H4 (cell line): ENCODE measurements around the gene USP30. TPM values are rescaled to one million over a fixed set of nuclear protein-coding genes. Genes with fewer than 3 reads are reported as not detected.
A peak's percentile ranks its signal among the peaks of the same experiment; 100 is the strongest.

Experiments
- DNase-seq: peaks from one replicate; pipeline ENCODE4 v3.0.0-alpha.2; 2015; ENCODE audit warnings: low spot score
- total RNA-seq: library from RNA; depleted of rRNA; stranded (reverse); fragments of >200 nt; shearing (Covaris generic); gene quantifications from 2 replicates; pipeline ENCODE4 v1.2.3, GENCODE V29; 2014

The USP30 gene
- total RNA-seq, 1 experiment from 2014 or later: 10.2 TPM

DNA sequence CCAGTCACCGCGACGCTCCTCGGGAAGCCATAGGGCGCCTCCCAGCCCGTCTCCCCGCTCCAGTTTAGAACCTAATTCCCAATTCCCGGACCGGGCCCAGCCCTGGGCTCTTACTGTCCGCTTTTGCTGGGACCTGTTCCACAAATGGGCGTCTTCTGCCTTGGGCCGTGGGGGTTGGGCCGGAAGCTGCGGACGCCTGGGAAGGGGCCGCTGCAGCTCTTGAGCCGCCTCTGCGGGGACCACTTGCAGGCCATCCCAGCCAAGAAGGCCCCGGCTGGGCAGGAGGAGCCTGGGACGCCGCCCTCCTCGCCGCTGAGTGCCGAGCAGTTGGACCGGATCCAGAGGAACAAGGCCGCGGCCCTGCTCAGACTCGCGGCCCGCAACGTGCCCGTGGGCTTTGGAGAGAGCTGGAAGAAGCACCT is 45.8 kb downstream of the USP30 start:
- DNase-seq: peak; percentile 19

DNA sequence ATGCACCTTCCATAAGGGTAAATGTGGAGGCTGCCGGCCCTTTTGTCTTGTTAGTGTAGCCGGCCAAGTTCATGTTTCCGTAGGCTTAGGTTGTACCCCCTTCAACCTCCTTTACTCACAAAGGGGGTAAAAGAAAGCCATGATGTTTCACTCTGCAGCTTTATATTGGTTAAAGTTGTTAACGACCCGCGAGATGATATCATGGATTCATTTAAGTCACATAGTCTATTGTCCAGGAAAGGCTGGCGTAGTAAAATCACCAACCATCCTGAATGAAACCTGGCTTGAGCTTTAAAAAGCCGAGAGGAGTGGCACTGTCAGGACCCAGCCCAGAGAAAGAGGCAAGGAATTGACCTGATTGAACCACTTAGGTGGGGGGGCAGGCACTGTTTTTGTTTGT is 46.3 kb downstream of the USP30 start:
- DNase-seq: no peak

DNA sequence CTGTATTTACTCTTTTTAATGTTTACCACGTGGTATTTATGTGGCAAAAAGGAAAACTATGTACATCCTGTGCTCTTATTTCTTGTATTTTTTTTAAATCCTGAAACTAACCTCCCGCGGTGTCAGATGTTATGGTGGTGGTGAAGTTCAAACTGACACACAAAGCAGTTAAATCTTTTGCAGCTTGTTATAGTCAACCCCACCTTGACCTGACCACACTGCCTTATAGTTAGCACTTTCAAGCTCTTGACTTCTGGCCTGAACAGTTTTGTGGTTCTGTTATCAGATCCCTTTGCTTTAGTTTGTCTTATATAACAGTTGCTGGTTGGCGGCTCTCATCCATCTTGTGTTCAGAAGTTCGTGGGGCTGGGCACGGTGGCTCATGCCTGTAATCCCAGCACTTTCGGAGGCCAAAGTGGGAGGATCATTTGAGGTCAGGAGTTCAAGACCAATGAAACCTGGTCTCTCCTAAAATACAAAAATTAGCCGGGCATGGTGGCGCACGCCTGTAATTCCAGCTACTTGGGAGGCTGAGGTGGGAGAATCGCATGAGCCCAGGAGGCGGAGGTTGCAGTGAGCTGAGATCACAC is 47.1 kb downstream of the USP30 start:
- DNase-seq: no peak

DNA sequence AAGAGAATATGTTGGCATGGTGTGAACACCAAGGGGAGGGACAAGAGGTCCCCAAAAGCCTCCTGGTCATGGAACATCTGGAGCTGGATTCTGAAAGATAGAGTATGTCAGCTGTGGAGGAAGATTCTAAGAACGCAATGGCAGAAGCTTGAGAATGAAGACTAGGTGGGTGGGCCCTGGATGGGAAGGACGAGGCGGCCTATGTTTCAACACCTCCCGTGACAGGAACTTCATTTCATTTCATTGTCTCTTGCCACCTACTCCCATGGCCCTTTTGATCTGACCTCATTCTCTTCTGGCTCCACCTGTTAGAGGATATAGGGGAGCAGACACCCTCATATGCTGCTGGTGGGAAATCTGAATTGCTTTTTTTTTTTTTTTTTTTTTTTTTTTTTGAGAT is 48.4 kb downstream of the USP30 start:
- DNase-seq: no peak

DNA sequence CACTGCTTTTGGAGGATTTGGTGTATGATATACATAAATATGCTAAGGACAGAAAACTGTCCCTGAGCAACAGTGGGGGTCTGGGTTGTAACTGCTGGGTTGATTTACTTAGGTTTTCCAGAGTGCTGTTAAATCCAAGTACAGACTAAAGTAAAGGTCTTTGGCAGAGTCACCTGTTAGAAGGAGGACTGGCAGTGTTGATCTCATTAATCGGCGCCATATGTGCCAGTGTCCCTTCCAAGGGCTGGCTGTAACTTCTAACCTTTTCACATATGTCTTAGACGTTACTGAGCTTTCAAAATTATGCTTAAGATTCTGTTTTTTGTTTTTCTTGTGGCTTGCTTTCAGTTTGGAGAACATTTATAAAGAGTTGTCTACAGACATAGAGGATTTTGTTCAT is 50.1 kb downstream of the USP30 start:
- DNase-seq: no peak

DNA sequence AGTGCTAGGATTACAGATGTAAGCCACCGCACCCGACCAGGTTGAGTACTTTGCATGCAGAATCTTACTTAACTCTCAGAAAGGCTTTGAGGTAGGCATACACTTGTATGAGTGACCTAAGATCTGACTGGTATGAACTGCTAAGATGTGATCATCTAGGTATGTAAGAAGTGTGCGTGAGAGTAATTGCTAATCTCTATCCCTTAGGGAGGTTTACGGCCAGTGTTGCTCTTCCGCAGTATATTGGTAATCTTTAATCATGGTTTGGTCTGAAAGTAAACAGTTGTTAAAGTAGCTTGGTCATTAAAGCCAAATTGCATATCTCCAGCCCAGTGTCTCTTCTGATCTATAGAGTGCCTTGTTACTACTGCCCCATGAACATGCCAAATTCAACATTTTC is 52.8 kb downstream of the USP30 start:
- no peak for DNase-seq

DNA sequence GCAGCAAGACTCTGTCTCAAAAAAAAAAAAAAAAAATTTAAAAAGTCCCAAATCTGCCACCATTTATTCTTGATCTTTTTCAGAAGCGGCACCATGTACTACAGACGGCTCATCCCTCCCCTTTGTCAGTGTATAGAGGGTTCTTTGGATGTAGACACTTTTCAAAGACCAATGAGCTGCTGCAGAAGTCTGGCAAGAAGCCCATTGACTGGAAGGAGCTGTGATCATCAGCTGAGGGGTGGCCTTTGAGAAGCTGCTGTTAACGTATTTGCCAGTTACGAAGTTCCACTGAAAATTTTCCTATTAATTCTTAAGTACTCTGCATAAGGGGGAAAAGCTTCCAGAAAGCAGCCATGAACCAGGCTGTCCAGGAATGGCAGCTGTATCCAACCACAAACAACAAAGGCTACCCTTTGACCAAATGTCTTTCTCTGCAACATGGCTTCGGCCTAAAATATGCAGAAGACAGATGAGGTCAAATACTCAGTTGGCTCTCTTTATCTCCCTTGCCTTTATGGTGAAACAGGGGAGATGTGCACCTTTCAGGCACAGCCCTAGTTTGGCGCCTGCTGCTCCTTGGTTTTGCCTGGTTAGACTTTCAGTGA is 57.5 kb downstream of the USP30 start:
- no peak for DNase-seq

DNA sequence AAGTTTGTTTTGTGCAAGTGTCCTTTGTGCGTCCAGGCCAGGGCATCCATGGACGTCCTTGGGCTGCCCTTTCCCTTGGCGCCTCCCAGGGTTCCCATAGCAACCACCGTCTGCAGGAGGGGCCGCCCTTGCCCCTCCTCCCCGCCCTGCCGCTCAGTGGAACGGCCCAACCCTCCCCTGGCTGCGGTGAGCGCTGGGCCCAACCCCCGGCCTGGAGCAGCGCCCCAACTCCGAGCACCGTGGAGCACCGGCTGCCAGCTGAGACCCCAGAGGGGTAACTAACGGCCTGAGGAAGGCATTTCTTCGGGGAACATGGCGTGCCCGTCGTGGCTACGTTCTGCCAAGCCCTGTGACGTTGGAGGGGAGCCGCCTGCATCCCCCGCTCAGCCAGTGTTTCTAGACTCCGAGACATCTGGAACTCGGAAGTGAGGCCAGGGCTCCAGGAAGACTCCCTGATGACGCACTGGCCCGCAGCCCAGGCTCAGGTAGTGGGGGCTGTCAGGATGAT is 58.7 kb downstream of the USP30 start:
- peak; percentile 72 for DNase-seq

DNA sequence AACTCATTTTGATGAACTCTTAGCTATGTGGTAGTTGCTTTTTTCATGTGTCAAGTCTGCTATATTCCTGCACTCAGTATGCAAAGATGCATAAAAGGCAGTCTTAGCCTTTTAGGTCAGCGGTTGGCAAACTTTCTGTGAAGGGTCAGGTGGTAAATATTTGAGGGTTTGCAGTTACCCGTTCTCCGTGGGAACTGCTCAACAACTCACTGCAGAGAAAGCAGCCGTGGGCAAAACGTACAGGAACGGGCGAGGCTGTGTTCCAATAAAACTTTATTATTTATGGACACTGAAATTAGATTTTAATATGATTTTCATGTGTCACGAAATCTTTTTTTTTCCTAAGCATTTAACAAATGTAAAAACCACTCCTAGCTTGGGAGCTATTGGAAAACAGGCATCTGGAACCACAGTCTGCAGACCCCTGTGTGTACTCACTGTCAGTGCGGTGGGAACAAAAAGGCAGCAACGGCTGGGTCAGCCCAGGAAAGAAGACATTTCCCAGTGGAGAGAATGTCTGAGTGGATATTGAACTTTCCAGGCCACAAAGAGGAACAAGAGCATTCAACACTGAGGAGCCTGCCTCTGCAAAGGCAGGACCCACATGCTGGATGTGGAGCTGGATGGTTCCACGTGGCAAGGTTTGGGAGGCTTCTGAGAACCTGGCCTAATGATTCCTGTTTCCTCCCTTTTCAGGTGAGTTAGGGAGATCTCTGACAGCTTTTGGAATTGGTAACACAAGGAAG is 60.5 kb downstream of the USP30 start:
- no peak for DNase-seq

DNA sequence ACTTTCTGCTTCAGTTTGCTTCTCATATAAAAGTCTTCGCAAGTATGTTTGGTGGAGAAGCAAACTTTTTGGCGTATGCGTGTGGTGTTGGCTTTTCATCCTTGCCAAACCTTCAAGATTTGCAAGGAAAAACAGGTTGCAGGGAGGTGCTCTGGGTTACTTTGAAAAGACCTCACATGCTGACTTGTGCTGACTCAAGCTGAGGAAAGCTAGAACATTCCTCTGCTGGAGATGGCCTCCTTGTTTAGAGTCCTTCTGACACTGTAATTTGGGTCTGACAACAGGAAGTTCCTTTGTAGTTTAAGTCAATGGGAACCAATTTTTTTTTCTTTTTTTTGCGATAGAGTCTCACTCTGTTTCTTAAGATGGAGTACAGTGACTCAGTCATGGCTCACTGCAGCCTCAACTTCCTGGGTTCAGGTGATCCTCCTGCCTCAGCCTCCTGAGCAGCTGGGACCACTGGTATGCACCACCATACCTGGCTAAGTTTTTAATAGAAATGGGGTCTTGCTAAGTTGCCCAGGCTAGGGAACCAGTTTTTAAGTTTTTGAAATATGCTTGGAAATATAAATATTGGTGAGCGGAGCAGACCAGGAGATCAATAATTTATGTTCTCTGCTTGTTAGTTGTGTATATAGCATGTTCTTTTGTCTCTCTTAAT is 61.4 kb downstream of the USP30 start:
- DNase-seq: no peak

DNA sequence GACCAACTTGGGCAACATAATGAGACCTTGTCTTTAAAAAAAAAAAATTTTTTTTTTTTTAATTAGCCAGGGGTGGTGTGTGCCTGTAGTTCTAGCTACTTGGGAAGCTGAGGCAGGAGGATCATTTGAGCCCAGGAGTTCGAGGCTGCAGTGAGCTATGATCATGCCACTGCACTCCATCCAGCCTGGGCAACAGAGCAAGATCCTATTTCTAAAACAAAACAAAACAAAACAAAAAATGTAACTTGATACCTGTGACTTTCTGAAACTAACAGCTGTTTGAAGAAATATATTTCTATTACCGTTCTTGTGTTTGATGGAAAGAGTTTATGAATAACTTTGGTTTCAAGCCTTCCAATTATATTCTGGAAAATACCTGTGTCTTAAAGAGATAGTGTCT is 62.3 kb downstream of the USP30 start:
- no peak for DNase-seq

DNA sequence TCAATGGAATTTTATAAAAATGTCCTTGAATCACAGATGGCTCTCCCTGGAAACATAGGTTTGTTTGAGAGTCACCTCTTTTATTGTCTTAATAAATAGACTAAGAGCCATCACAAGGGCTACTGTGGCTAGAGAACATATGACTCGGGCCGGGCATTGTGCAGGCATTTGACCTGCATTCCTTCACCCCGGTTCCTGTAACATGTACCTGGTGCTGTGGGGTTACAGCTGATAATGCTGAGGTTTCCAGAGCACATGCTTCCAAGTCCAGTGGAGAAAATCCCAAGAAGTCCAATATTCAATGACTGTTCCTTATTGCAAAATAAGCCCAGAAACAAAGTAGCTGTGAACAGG is 63.0 kb downstream of the USP30 start:
- DNase-seq: no peak

DNA sequence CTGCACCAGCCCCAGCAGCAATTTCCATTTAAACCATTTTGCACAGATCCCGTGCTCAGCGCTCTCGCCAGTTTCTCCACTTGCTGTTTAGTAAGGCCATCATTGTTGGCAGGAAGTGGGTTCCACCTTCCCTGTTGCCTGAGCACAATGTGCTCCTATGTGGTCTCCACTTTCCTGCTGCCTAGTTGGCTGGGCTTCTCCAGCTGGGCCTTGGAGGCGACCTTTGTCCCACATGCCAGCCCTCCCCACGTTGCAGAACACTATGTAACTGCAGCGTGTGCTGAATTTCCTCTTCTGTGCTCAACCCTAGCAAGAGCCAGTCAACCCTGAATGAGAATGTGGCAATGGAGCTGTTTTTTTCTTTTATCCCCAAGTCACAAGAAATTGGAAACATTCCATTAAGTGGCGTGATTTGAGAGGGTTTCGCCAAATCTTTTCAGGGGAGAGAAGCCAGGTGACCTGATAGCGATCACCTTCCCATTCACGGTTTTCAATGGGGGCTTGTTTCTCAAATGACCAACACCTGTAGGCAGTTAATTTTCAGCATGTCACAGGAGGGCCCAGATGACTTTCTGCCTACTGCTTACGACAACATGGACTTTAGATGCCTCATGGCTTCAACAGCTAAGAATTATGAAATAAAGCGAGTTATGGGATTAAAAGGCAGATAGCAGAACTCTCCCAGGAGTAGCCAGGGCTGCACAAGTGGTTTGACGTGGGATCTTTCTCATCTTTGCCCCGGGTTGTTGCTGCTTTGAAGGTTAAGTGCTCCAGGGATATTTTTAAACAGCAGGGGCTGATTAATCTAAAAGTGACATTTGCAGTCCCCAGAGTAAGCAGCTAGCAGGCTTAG is 63.6 kb downstream of the USP30 start, which contains the start of gene ACACB:
TSS of gene ACACB (plus strand) at position 830 of the 853 bp plus-strand sequence. CDS start 22,819 bp downstream, outside the sequence.
- DNase-seq: no peak

DNA sequence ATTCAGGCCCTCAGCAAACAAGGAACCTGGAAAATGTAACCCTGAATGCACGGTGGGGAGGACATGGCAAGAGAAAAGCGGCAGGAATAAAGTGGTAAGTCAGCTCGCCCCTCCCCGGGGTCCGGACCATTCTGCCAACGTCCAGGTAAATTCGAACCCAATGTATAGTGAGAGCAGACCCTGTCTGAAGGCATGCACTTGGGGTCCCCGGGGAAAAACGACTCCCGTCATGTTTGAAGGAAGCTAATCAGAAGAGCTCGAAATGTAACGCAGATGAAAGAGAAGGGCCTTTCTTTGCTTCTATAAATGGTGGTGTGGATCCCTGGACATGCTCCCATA is 64.2 kb downstream of the USP30 start:
- DNase-seq: no peak

DNA sequence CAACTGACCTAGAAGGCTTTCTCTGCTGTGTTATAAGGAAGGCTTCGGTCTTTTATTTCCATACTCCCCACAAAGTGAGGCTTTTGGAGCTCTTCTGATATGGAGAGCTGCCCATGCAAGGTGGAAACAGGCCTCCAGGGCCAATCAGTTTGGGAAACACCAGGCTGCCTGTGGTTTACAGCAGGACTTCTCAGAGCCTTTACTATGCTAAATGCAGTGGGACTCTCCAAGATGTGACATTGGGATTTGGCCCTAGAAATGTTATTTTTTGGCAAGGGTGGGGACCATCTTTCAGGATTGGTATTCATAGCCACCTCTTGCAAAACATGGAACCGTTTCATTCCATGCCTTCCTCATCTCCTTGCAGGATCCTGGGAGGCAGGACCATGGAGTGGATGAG is 67.7 kb downstream of the USP30 start:
- DNase-seq: no peak

DNA sequence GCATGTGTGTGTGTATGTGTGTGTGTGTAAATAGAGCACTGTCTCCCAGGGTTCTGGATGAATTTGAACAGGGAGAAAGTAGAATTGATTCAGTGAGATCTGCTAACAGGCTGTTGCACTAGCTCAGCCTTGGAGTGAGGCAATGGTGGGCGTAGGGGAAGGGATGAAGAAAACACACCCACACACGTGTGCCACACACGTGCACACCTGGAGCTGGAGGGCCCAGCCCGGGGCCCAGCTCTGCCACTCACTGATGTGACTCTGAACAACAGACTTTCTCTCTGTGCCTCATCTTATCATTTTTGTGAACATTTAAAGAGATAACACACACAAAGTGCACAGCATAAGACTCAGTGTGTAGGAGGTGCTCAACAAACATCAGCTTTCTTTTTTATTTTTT is 68.2 kb downstream of the USP30 start:
- DNase-seq: no peak

DNA sequence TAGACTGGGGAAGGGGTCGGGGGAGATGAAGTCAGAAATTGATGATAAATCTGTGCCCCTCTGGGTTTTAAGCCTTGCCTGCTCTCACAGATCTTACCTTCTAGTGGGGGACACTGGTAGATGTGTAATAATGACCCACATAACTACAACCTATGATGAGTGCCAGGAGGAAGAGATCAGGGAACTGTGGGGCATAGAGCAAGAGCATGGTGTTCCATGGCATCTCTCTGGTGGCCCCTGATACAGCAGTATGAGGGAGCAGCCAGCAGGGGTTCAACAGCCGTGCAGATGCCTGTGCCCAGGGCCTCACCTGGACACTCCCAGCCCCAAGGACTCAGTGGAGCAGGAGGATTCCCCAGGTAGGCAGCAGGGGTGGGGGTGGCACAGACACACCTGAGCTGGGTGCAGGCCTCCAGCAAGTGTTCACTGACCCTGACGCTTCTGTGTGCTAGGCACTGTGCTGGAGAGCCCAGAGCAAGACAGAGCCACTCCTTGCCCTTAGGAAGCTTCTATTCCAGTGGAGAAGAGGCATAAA is 69.0 kb downstream of the USP30 start:
- no peak for DNase-seq

DNA sequence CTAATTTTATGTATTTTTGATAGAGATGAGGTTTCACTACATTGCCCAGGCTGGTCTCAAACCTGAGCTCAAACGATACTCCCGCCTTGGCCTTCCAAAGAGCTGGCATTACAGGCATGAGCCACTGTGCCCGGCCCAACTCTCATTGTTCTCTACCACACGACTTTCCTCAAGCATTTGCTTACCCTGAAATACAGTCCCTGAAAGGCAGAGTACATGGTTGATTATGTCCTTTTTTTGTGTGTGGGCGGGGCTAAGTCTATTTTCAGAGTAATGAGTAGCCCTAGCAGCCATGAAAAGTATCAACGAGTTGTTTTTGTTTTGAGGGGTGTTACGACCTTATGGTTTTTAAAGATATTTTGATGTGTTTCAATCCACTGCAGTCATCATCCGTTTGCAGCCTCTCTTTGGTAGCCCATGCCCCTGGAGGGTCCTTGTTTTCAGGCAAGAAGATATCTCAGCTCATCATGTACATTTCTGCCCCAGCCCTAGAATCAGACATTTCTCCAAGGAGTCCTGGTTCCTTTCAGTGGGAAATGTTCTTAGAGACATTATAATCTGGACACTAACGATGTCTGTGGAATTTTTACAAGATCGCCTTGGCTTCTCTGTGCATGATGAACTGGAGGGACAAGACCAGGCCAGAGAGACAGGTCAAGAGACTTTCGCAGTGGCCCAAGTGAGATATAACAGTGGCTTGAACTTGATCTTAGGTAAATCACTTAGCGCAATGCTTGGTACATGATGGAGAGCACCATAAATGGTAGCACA is 72.7 kb downstream of the USP30 start:
- no peak for DNase-seq

DNA sequence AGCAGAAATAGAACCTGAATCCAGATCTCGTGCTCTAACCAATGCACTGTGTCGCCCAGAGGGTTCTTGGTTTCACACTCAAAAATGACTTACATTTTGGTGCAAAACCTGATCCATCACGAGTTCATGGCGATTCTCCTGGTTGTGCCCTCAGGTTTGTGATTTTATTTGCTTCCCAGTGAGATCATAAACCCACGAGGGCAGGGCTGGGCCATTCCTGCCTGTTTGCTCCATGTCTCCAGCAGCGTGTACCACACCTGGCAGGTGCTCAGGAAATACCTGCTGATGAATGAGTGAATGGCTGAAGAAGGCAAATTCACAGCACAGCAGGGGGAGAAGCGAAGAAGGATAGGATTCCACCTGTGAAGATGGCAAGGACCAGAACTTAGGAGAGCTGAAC is 73.4 kb downstream of the USP30 start:
- no peak for DNase-seq

DNA sequence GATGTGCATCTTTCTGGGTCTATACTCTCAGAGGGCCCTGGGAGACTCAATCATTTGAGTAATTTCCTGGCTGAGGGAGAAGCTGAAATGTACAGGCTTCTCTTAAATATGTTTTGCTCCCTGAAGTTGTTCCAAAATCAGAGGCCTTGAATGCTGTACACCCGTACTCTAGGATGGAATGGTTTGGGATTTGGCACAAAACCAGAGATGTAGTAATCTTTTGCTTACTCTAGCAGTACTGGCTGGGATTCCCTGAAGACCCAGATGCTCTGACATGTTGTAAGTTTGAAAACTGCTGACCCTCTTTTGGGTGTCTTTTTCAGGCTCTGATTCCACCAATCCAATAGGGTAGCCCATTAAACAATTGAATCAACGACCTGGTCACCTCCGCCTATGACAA is 74.4 kb downstream of the USP30 start:
- DNase-seq: no peak
